ENCODE measurements around the gene ERC1.

GRCh38 chr12:1465990-1466389 lies 475.0 kb downstream of the ERC1 start:
- TF ChIP-seq RCOR1 (IDR thresholded peaks at IDR 0.05; ENCODE audit: insufficient replicate concordance, low read length) (no peak), BHLHE40 (IDR thresholded peaks at IDR 0.05; ENCODE audit: low read depth, low read length) (no peak), CHD1 (IDR thresholded peaks at IDR 0.05; ENCODE audit: low read depth, low read length) (no peak), CEBPB (IDR thresholded peaks at IDR 0.05; ENCODE audit: low read depth, low read length) (no peak)
- TF ChIP-seq, protein P1, sequence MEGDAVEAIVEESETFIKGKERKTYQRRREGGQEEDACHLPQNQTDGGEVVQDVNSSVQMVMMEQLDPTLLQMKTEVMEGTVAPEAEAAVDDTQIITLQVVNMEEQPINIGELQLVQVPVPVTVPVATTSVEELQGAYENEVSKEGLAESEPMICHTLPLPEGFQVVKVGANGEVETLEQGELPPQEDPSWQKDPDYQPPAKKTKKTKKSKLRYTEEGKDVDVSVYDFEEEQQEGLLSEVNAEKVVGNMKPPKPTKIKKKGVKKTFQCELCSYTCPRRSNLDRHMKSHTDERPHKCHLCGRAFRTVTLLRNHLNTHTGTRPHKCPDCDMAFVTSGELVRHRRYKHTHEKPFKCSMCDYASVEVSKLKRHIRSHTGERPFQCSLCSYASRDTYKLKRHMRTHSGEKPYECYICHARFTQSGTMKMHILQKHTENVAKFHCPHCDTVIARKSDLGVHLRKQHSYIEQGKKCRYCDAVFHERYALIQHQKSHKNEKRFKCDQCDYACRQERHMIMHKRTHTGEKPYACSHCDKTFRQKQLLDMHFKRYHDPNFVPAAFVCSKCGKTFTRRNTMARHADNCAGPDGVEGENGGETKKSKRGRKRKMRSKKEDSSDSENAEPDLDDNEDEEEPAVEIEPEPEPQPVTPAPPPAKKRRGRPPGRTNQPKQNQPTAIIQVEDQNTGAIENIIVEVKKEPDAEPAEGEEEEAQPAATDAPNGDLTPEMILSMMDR (conservative IDR thresholded peaks at IDR 0.05; ENCODE audit: low read depth, low read length), result no peak
